ENCODE data around the gene CDK5RAP2.
A peak's percentile ranks its signal among the peaks of the same experiment; 100 is the strongest.

Gene CDK5RAP2

DNA sequence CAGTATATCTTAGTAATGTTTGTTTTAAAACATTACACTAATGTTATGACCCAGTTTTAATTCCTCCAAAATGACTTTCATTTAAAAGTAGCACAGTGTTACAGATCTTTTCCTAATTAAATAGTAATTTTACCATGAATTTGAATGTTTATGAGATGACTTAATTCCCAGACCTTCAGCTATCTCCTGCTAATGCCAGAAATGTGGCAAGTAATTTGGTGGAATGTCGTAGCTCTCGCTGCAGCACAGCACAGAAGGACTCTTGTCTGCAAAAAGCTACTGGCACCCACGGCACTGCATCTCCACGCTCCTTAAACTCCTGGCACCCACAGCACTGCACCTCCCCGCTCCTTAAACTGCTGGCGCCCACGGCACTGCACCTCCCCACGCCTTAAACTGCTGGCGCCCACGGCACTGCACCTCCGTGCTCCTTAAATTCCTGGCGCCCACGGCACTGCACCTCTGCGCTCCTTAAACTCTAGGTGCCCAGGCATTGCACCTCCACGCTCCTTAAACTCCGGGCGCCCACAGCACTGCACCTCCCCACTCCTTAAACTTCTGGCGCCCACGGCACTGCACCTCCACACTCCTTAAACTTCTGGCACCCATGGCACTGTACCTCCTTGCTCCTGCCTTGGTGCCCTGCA, 163.1 kb downstream of the CDK5RAP2 start:
- H3K27ac ChIP-seq: no peak overlapping the region
- TF ChIP-seq, protein P1, sequence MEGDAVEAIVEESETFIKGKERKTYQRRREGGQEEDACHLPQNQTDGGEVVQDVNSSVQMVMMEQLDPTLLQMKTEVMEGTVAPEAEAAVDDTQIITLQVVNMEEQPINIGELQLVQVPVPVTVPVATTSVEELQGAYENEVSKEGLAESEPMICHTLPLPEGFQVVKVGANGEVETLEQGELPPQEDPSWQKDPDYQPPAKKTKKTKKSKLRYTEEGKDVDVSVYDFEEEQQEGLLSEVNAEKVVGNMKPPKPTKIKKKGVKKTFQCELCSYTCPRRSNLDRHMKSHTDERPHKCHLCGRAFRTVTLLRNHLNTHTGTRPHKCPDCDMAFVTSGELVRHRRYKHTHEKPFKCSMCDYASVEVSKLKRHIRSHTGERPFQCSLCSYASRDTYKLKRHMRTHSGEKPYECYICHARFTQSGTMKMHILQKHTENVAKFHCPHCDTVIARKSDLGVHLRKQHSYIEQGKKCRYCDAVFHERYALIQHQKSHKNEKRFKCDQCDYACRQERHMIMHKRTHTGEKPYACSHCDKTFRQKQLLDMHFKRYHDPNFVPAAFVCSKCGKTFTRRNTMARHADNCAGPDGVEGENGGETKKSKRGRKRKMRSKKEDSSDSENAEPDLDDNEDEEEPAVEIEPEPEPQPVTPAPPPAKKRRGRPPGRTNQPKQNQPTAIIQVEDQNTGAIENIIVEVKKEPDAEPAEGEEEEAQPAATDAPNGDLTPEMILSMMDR (conservative IDR thresholded peaks at IDR 0.05): no peak

DNA sequence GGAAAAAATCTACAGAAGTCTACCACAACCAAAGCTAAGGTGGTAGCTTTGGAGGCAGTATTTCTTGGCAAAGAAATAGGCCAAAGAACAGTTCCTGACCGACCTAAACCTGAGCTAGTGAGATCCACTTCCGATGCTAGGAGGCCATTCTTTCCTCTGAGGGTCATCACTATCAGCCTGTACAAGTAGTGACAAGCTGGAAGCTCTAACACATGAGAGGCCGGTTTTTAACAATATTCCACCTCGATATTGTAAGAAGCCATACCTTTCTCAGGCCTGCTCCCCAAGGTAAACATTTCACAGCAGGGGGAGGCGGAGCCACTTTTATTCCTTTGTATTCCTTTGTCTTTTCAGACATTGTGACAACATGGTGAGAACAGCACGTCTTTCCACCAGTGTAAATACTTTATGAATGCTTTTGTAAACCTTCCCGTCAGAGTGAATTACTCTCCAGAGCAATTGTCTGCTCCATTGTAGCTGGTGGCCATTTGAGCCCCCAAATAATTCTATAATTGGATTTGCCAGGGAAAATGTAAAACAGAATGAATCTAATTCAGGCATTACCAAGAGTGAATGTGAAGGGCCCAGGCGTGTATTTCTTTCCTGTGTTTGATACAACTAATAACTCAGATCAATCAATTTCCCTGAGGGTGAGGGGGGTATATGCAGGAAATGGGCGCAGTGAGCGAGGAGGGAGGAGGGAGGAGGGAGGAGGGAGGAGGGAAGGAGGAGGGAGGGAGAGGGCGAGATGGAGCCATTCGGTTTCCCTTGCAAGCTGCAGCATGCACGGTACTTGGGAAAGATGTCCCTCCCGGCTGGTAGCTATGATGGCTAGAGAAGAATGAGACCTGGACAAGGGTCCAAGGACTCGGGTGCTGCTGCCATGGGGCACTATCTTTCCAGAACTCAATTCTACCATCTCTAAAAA, 166.6 kb downstream of the CDK5RAP2 start:
- no peak overlapping the region for H3K27ac ChIP-seq
- TF ChIP-seq, protein P1 (conservative IDR thresholded peaks at IDR 0.05): no peak

DNA sequence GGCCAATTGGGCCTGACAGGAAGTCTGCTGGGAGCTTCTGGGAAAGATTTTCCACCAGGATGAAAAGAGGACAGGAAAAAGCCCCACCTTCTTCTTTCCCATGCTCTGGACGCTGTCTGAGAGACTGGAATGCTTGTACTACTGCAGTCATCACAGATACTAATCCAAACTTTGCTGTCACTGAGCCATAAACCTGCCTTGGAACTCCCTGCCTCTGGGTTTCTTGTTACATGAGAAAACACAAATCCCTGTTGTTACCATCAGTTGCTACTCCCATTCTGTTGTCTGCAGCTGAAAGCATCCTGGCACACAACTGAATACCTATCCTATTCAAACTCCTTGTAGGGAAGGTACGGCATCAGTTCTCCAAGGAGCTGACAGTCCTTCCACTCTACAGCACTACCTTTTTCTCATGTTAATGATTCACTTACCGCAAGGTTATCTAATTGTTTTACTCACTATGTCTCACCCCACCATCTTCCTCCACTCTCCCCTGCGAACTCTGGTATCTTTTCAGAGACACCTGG, 167.5 kb downstream of the CDK5RAP2 start:
- no peak overlapping the region for H3K27ac ChIP-seq
- TF ChIP-seq, protein P1 (conservative IDR thresholded peaks at IDR 0.05): no peak

DNA sequence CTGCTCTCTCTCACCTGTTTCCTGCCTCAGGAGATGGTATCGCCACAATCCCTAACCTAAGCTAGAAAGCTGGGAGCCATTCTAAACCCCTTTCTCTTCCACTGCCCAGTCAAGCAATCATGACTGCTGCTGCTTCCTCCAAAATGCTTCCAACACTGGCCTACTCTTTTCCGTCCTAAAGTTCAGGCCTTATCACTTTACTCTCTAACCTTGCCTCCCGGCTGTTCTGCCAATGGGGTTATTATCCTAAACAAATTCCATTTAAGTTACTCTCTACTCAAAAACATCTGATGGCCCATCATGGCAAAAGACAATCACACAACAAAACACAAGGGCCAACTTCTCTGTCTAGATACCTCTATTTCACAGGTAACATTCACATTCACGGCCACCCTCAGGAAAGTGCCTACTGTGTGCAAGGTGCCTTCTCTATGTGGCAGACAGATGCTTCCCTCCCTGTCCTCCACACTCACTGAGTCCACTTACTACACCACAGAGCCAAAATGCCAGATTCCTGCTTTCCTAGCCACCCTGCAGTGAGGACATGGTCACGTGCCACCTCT, 168.0 kb downstream of the CDK5RAP2 start:
- TF ChIP-seq, protein P1 (conservative IDR thresholded peaks at IDR 0.05): no peak
- no peak overlapping the region for H3K27ac ChIP-seq

DNA sequence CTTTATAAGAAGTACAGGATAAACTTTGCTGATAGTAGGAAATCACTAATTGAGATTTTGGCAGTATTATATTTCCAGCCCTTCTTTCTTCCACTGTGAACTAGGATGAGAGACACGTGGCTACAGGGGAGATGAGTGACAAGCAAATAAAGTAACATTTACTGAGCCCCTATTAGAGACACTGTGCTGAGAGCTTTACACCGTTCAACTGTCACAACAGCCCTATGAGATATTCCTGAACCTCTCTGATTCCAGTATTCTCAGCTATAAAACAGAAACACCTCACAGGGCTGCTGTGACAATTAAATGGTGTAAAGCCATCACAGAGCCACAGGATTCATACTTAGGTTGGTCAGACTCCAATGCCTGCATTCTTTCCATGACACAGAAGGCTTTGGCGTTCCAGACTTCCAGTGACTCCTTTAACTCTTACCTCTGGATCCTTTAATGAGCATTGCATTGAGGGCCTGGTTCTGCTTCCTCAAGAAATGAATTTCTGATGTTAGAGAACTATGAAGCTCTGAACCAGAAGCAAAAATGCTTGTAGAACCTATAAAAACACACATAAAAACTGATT, 169.0 kb downstream of the CDK5RAP2 start:
- no peak overlapping the region for H3K27ac ChIP-seq
- TF ChIP-seq, protein P1 (conservative IDR thresholded peaks at IDR 0.05): no peak

DNA sequence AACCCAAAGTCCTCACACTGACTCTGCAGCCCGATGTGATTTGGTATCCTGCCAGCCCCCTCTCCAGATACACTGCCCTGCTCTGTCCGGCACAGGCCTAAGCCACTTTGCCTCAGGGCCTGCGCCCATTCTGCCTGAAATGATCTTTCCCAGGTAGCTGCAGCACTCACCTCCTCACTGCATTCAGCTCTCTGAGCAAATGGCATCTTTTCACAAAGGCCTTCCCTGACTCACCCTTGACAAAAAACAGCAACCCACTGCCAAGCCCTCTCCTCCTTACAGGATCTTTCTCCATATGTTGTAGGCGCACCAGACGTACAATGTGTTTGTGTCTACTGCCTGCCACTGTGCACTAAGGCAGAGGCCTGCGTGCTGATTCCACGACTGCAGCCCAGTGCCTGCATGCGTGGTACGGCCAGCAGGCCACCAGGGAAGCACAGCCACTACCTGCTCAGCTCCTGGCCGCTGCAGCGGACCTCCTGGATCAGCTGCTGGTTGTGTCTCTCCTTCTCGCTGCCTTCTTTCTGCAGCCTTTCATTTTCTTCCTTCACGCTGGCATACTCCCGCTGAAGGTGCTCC, 171.2 kb downstream of the CDK5RAP2 start:
- TF ChIP-seq, protein P1 (conservative IDR thresholded peaks at IDR 0.05): no peak
- peak overlapping the region; percentile 31; the same call in 1 of the 2 replicates for H3K27ac ChIP-seq
